IMR-90 (cell line): ENCODE measurements around the gene MAP7D1. TPM values are rescaled to one million over a fixed set of nuclear protein-coding genes. Genes with fewer than 3 reads are reported as not detected.
"Not testable (repeated sequence)": the region's sequence is repeated elsewhere in the genome, so short reads cannot be mapped to it uniquely, and the experiment has no call there.

Experiments
- ATAC-seq: fragments of 200-7000 bp; cut with Tn5 transposase; 2 replicates; pipeline ENCODE4 v1.9.1; 2020; ENCODE audit warnings: low read depth, mild to moderate bottlenecking, moderate library complexity
- BruUV-seq: library from RNA; stranded (reverse); fragments of 400-500 nt; replicated peaks from 2 replicates; lab custom pipeline; 2021; lab: Mats Ljungman, UMichigan
- CTCF ChIA-PET: fragments of 300-600 bp; formaldehyde crosslinking; extraction: SDS; loops from one replicate; lab custom pipeline; 2021; ENCODE audit warnings: antibody characterized with exemption; lab: Yijun Ruan, JAX
- POLR2A ChIA-PET: fragments of 300-600 bp; sonication (Branson Sonifier 250); formaldehyde crosslinking; loops from one replicate; lab custom pipeline; 2022; ENCODE audit warnings: antibody characterized with exemption; ENCODE audit not compliant: unreplicated experiment; lab: Charles Lee
- DNase-seq: peaks from one replicate; pipeline ENCODE4 v3.0.0; 2013
- H2AFZ ChIP-seq: replicated peaks from 2 replicates; pipeline ENCODE3; 2013; ENCODE audit warnings: low read length, mild to moderate bottlenecking; ENCODE audit not compliant: poor library complexity
- H2AK5ac ChIP-seq: 2 replicates; pipeline ENCODE4 v1.6.1; 2013; ENCODE audit warnings: low read depth, low read length, inconsistent platforms
- H2AK9ac ChIP-seq: replicated peaks from 2 replicates; pipeline ENCODE3; 2013; ENCODE audit warnings: mild to moderate bottlenecking, low read depth, low read length, moderate library complexity; ENCODE audit not compliant: poor library complexity
- H2BK120ac ChIP-seq: 2 replicates; pipeline ENCODE4 v1.6.1; 2013; ENCODE audit warnings: low read depth, low read length, inconsistent platforms
- H2BK15ac ChIP-seq: 3 replicates; pipeline ENCODE4 v1.6.1; 2013; ENCODE audit warnings: low read depth, low read length, inconsistent platforms
- H2BK20ac ChIP-seq: 2 replicates; pipeline ENCODE4 v1.6.1; 2013; ENCODE audit warnings: low read depth, mild to moderate bottlenecking, inconsistent platforms, low read length, moderate library complexity
- H2BK5ac ChIP-seq: 2 replicates; pipeline ENCODE4 v1.6.1; 2013; ENCODE audit warnings: mild to moderate bottlenecking, low read depth, low read length, inconsistent platforms; ENCODE audit not compliant: poor library complexity, severe bottlenecking
- H3K14ac ChIP-seq: replicated peaks from 2 replicates; pipeline ENCODE4 v1.6.1; 2013; ENCODE audit warnings: low read depth, low read length, inconsistent platforms
- H3K18ac ChIP-seq: 2 replicates; pipeline ENCODE4 v1.6.1; 2013; ENCODE audit warnings: low read depth, low read length, control low read depth
- H3K23ac ChIP-seq: 2 replicates; pipeline ENCODE4 v1.6.1; 2013; ENCODE audit warnings: low read depth, low read length, inconsistent platforms
- H3K27ac ChIP-seq: 2 replicates; pipeline ENCODE4 v1.5.1; 2013; ENCODE audit warnings: mild to moderate bottlenecking, control low read depth, low read length; ENCODE audit not compliant: insufficient read depth
- H3K27me3 ChIP-seq: 2 replicates; pipeline ENCODE4 v1.6.1; 2013; ENCODE audit warnings: low read length; ENCODE audit not compliant: control insufficient read depth, insufficient read depth
- H3K36me3 ChIP-seq: 2 replicates; pipeline ENCODE4 v1.6.1; 2013; ENCODE audit warnings: low read length, mixed read lengths; ENCODE audit not compliant: control insufficient read depth, insufficient read depth
- H3K4ac ChIP-seq: 2 replicates; pipeline ENCODE4 v1.6.1; 2013; ENCODE audit warnings: low read depth, low read length, inconsistent platforms
- H3K4me1 ChIP-seq: 2 replicates; pipeline ENCODE4 v1.6.1; 2013; ENCODE audit warnings: low read length, mixed read lengths; ENCODE audit not compliant: control insufficient read depth, insufficient read depth
- H3K4me2 ChIP-seq: 2 replicates; pipeline ENCODE4 v1.6.1; 2013; ENCODE audit warnings: low read depth, mild to moderate bottlenecking, control low read depth, low read length, moderate library complexity
- H3K4me3 ChIP-seq: 2 replicates; pipeline ENCODE4 v1.5.1; 2013; ENCODE audit warnings: low read depth, mild to moderate bottlenecking, control low read depth, low read length, moderate library complexity; ENCODE audit not compliant: insufficient read depth
- H3K56ac ChIP-seq: 2 replicates; pipeline ENCODE4 v1.6.1; 2013; ENCODE audit warnings: low read length, inconsistent platforms; ENCODE audit not compliant: insufficient read depth; ENCODE audit errors: extremely low read depth
- H3K79me1 ChIP-seq, 2 experiments: 2 replicates each; pipeline ENCODE4 v1.6.1; 2013; ENCODE audit warnings: low read length in 2 of 2, inconsistent platforms in 1 of 2, low read depth in 1 of 2
- H3K9ac ChIP-seq: 2 replicates; pipeline ENCODE4 v1.6.1; 2013; ENCODE audit warnings: low read depth, low read length, control low read depth
- H3K9me1 ChIP-seq: 2 replicates; pipeline ENCODE4 v1.6.1; 2013; ENCODE audit warnings: low read length, inconsistent platforms; ENCODE audit not compliant: insufficient read depth
- H3K9me3 ChIP-seq: 2 replicates; pipeline ENCODE4 v1.6.1; 2013; ENCODE audit warnings: low read length; ENCODE audit not compliant: control insufficient read depth, insufficient read depth
- H4K20me1 ChIP-seq: 2 replicates; pipeline ENCODE4 v1.6.1; 2013; ENCODE audit warnings: low read length, inconsistent platforms; ENCODE audit not compliant: insufficient read depth
- H4K5ac ChIP-seq: 2 replicates; pipeline ENCODE4 v1.6.1; 2013; ENCODE audit warnings: mild to moderate bottlenecking, low read depth, low read length, control low read depth
- H4K8ac ChIP-seq, 2 experiments: 2 replicates each; pipeline ENCODE4 v1.6.1; 2013; ENCODE audit warnings: low read depth in 2 of 2, low read length in 2 of 2, control low read depth in 1 of 2, inconsistent platforms in 1 of 2
- H4K91ac ChIP-seq: 2 replicates; pipeline ENCODE4 v1.6.1; 2013; ENCODE audit warnings: low read depth, low read length, inconsistent platforms; ENCODE audit not compliant: insufficient read depth
- MAZ ChIP-seq: IDR thresholded peaks from 2 replicates; pipeline ENCODE4 v1.6.1; 2012; ENCODE audit warnings: low read depth, mild to moderate bottlenecking, low read length, improper control_type of control experiment, moderate library complexity, borderline replicate concordance
- MXI1 ChIP-seq: IDR thresholded peaks from 2 replicates; pipeline ENCODE4 v1.6.1; 2012; ENCODE audit warnings: low read depth, mild to moderate bottlenecking, low read length, moderate library complexity, borderline replicate concordance
- WGBS, 2 experiments: methylation state at CpG; one replicate each; pipeline versions ENCODE4 v1.1.5 to v1.1.7; 2013; ENCODE audit warnings: missing lambda C conversion rate in 2 of 2; ENCODE audit not compliant: insufficient read length in 1 of 2; ENCODE audit errors: extremely low coverage in 2 of 2; 5-methylcytosine and 5-hydroxymethylcytosine counted together
- dilution Hi-C: fragments of 300-500 bp; cut with HindIII; formaldehyde crosslinking; loops from one replicate; pipeline ENCODE4 v1.14.3; 2018; ENCODE audit warnings: low sequenced_read_pairs; ENCODE audit not compliant: unreplicated experiment
- in situ Hi-C: fragments of 300-500 bp; cut with MboI; formaldehyde crosslinking; loops from 3 replicates; pipeline ENCODE4 v1.14.3; 2019; ENCODE audit warnings: low sequenced_read_pairs, inconsistent platforms, mixed read lengths
- intact Hi-C: fragments of 100-400 bp; cut with micrococcal nuclease; formaldehyde crosslinking; loops from 2 replicates; pipeline ENCODE4 v1.10.0; 2022
- polyA plus RNA-seq, 3 experiments: library from polyadenylated mRNA; depleted of rRNA; stranded (reverse); fragments of >200 nt; gene quantifications; 2 replicates each; pipeline ENCODE4 v1.2.3, GENCODE V29; 2012; ENCODE audit warnings: low replicate concordance in 1 of 3
- total RNA-seq: library from RNA; depleted of rRNA; stranded (reverse); fragments of >200 nt; gene quantifications from 2 replicates; pipeline ENCODE4 v1.2.3, GENCODE V29; 2012

MAP7D1 gene
- total and polyA plus RNA-seq, 2 of the 4 experiments (the other 2 are of a cell fraction) = 32.3 to 81.9 TPM

GRCh38 chr1:36157973-36158826, 2.2 kb downstream of the MAP7D1 start:
- intact Hi-C loops = loop anchor here (5.0 kb wide), 1 partner anchor 44 kb away; no protein-coding TSS in a partner anchor
- Histone ChIP-seq H3K4me1 (peaks cover 27% of the 10 kb centered on the region), H3K18ac (no peak overlapping the region), H4K5ac (no peak overlapping the region), H3K4me3 (peak overlapping the region; percentile 98), H3K79me1 (peaks cover 6 to 53% of the 10 kb centered on the region in 2 experiments; a peak in 3 of 4 replicates), H2BK5ac (peak overlapping the region; percentile 99), H4K91ac (no peak overlapping the region), H3K9me1 (peaks cover 27% of the 10 kb centered on the region), H3K27me3 (no peaks in the 10 kb centered on the region), H3K4ac (peak overlapping the region; percentile 71; the same call in 1 of the 2 replicates), H3K9me3 (no peaks in the 10 kb centered on the region), H2AK5ac (peak overlapping the region; percentile 98), H4K8ac (peak overlapping the region in 1 of 2 experiments; percentile 22; a peak in 1 of 4 replicates), H3K23ac (peak overlapping the region; percentile 96), H2AK9ac (peak overlapping the region; percentile 100), H3K4me2 (peak overlapping the region; percentile 64), H2BK15ac (no peak overlapping the region), H3K14ac (peak overlapping the region; percentile 57; the same call in 1 of the 2 replicates), H2AFZ (no peak overlapping the region), H3K27ac (peak overlapping the region; percentile 97), H2BK20ac (no peak overlapping the region), H3K36me3 (peaks cover 15% of the 10 kb centered on the region), H2BK120ac (no peak overlapping the region), H3K9ac (peak overlapping the region; percentile 99), H3K56ac (0 out of 2 replicates have a peak overlapping the region, but pooled peaks have one; percentile 26), H4K20me1 (peaks cover 67% of the 10 kb centered on the region)
- POLR2A ChIA-PET = no interaction called here
- WGBS, 2 experiments = 80% methylated on average over 2 of the region's 9 CpGs; no CpG with 5 or more reads in 1 of the 2 experiments
- no peak for DNase-seq
- no peak for ATAC-seq
- dilution Hi-C loops = no loop called here
- TF ChIP-seq MXI1 (peak; percentile 54; the same call in 1 of the 2 replicates), MAZ (no peak)
- no TSS peak for BruUV-seq
- CTCF ChIA-PET = interaction anchor here (0.6 to 2.3 kb wide), 2 partner anchors 30 to 156 kb away, joined by 8 to 10 read pairs; no protein-coding TSS in a partner anchor
- in situ Hi-C loops = no loop called here

GRCh38 chr1:36158827-36159252, 2.9 kb downstream of the MAP7D1 start:
- peaks cover 73% of the 10 kb centered on the region for H4K20me1 ChIP-seq
- in situ Hi-C loops, BruUV-seq, H3K9me3 ChIP-seq, dilution Hi-C loops, H3K4ac ChIP-seq, H2BK120ac ChIP-seq, H3K27me3 ChIP-seq, H3K4me3 ChIP-seq, H2BK5ac ChIP-seq, H3K23ac ChIP-seq, H3K18ac ChIP-seq, H2BK20ac ChIP-seq, DNase-seq, H2BK15ac ChIP-seq, H2AFZ ChIP-seq, H3K14ac ChIP-seq, H4K91ac ChIP-seq, POLR2A ChIA-PET, H2AK9ac ChIP-seq, H2AK5ac ChIP-seq, H3K9ac ChIP-seq, H3K27ac ChIP-seq, H4K5ac ChIP-seq, H3K56ac ChIP-seq, ATAC-seq, H4K8ac ChIP-seq: not testable (repeated sequence)
- H3K79me1 ChIP-seq = peaks cover 6 to 53% of the 10 kb centered on the region in 2 experiments; a peak in 3 of 4 replicates
- intact Hi-C loops = loop anchor here (5.0 kb wide), 1 partner anchor 43 kb away; no protein-coding TSS in a partner anchor
- H3K36me3 ChIP-seq = peaks cover 15% of the 10 kb centered on the region
- CTCF ChIA-PET = interaction anchor here (0.8 kb wide), 1 partner anchor 9 kb away, joined by 3 read pairs; the partner anchor contains the start of gene TRAPPC3
- WGBS, 2 experiments = 94% methylated on average over 3 of the region's 10 CpGs; no CpG with 5 or more reads in 1 of the 2 experiments
- H3K4me2 ChIP-seq = peak overlapping the region; percentile 64
- H3K4me1 ChIP-seq = peaks cover 27% of the 10 kb centered on the region
- H3K9me1 ChIP-seq = peaks cover 27% of the 10 kb centered on the region
